Measurements from ENCODE around the gene WHAMM. TPM values are rescaled to one million over a fixed set of nuclear protein-coding genes. Genes with fewer than 3 reads are reported as not detected.
A peak's percentile ranks its signal among the peaks of the same experiment; 100 is the strongest.
"Not testable (repeated sequence)": the region's sequence is repeated elsewhere in the genome, so short reads cannot be mapped to it uniquely, and the experiment has no call there.

The WHAMM gene, protein sequence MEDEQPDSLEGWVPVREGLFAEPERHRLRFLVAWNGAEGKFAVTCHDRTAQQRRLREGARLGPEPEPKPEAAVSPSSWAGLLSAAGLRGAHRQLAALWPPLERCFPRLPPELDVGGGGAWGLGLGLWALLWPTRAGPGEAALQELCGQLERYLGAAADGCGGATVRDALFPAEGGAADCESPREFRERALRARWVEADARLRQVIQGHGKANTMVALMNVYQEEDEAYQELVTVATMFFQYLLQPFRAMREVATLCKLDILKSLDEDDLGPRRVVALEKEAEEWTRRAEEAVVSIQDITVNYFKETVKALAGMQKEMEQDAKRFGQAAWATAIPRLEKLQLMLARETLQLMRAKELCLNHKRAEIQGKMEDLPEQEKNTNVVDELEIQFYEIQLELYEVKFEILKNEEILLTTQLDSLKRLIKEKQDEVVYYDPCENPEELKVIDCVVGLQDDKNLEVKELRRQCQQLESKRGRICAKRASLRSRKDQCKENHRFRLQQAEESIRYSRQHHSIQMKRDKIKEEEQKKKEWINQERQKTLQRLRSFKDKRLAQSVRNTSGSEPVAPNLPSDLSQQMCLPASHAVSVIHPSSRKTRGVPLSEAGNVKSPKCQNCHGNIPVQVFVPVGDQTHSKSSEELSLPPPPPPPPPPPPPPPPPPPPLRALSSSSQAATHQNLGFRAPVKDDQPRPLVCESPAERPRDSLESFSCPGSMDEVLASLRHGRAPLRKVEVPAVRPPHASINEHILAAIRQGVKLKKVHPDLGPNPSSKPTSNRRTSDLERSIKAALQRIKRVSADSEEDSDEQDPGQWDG
- 1 to 10 TPM; 5.9 to 8.2 TPM for total RNA-seq

DNA sequence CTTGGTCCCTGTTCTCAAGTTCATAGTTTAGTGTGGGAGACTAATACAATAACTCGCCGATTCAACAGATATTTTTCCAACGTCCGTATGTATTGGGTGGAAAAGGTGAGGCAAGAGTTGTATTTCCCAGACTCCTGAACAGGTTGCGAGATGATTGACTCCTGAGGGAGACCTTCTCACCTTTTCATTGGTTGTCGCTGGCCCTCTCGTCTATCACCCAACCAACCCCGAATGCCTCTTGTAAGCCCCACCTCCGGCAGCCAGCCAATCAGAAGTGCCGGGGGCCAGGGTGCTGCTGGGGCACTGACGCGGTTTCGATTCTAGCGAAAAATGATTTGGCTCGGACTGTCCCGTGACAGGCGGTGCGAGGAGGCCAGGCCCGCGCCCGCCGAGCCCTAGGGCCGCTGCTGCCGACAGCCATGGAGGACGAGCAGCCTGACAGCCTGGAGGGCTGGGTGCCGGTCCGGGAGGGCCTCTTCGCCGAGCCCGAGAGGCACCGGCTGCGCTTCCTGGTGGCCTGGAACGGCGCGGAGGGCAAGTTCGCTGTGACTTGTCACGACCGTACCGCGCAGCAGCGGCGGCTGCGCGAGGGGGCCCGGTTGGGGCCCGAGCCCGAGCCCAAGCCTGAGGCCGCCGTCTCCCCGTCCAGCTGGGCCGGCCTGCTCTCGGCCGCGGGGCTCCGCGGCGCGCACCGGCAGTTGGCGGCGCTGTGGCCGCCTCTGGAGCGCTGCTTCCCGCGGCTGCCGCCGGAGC is at the start of gene WHAMM:
TSS of gene WHAMM (plus strand) at position 321 of the 753 bp plus-strand sequence. CDS start at position 420, 99 bp downstream.
- Mint-ChIP-seq H3K9me3 (no peaks in the 10 kb centered on the region), H3K4me1 (ENCODE audit: low read depth) (peaks cover 42% of the 10 kb centered on the region), H3K4me3 (peak within 1 kb of the TSS; percentile 87 to 94), H3K36me3 (ENCODE audit: insufficient read depth in 2 of 2) (peaks cover 2 to 24% of the 10 kb centered on the region in 2 donors), H3K27ac (peak within 1 kb of the TSS; percentile 98), H3K27me3 (ENCODE audit: low read depth) (peaks cover 19% of the 10 kb centered on the region)
- peak; percentile 94 to 96 for DNase-seq
- peak; percentile 94 for ATAC-seq (replicated peaks in 1 of 2)

DNA sequence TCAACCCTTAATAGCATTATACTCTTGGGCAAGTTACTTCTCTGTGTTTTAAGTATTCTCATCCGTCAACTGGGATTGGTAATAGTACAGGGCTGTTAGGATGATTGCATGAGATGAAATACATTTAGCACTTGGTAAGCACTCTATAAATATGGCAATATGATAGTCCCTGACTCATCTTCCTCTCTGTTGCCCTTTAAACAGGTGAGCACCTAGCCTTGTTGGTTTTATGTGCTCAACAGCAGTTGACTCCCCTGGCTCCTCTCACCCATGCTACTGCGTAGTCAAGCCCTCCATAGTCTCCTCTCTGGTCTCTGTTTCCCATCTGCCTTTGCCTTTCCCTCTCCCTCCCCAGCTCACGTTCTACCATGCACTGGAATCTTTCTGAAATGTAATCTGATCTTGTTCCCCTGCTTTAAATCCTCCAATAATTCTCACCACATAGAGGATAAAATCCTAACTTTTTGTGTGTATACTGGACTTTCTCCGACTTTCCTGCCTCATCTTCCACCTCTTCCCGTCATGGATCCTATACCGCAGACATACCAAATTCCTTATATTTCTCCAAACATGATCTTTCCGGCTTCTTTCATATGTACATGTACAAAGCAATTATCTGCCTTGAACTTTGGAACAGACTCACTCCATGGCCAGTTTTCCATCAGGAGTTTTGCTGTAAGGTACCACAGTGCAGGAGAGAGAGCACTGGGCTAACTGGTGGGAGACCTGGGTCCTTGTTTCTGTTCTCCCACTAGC is 45.9 kb upstream of the WHAMM start:
- Mint-ChIP-seq H3K4me1 (ENCODE audit: low read depth) (peaks cover 8% of the 10 kb centered on the region), H3K27me3 (ENCODE audit: low read depth) (no peaks in the 10 kb centered on the region), H3K4me3 (no peak overlapping the region), H3K27ac (peak overlapping the region; percentile 38), H3K9me3 (no peaks in the 10 kb centered on the region), H3K36me3 (ENCODE audit: insufficient read depth in 2 of 2) (peaks cover 0 to 8% of the 10 kb centered on the region in 2 donors)
- DNase-seq (no peak), ATAC-seq (replicated peaks in 1 of 2) (no peak)

DNA sequence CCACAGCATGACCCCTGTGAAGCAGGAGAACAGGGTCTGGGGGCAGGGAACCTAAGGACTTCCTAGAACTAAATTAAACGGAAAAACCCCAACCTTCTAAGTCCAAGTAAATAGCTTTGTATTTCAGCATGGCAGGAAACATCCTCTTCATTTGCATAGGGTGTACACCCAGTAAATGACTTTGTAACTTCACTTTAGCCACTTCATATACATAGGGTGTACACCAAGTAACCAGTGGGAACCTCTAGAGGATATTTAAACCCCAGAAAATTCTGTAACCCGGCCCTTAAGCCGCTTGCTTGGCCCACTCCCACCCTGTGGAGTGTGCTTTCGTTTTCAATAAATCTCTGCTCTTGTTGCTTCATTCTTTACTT is 45.3 kb upstream of the WHAMM start:
- H3K9me3 Mint-ChIP-seq = no peaks in the 10 kb centered on the region
- peaks cover 8% of the 10 kb centered on the region for H3K4me1 Mint-ChIP-seq (ENCODE audit: low read depth)
- peak overlapping the region; percentile 38 for H3K27ac Mint-ChIP-seq
- peaks cover 0 to 8% of the 10 kb centered on the region in 2 donors for H3K36me3 Mint-ChIP-seq (ENCODE audit: insufficient read depth in 2 of 2)
- DNase-seq (no peak), ATAC-seq (replicated peaks in 1 of 2) (no peak)
- no peaks in the 10 kb centered on the region for H3K27me3 Mint-ChIP-seq (ENCODE audit: low read depth)
- no peak overlapping the region for H3K4me3 Mint-ChIP-seq

DNA sequence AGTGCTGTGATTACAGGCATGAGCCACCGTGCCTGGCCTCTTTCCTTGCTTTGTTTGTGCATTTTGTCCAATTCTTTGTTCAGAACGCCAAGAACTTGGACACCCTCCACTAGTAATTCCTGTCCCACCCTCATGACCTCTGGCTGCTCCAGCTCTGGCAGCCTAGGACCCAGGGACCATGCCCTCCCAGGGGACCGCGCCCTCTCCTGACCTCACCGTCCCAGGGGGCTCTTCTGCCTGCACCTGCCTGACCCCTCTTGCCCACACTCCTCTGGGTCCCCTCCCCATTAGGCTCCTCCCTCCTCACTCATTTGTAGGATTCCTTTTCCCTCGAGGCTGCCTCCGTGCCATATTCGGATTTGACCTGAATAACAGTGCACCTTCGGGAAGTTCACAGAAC is 44.7 kb upstream of the WHAMM start:
- peaks cover 8% of the 10 kb centered on the region for H3K4me1 Mint-ChIP-seq (ENCODE audit: low read depth)
- peaks cover 0 to 8% of the 10 kb centered on the region in 2 donors for H3K36me3 Mint-ChIP-seq (ENCODE audit: insufficient read depth in 2 of 2)
- no peaks in the 10 kb centered on the region for H3K27me3 Mint-ChIP-seq (ENCODE audit: low read depth)
- H3K9me3 Mint-ChIP-seq = no peaks in the 10 kb centered on the region
- DNase-seq (no peak), ATAC-seq (replicated peaks in 1 of 2) (no peak)
- no peak overlapping the region for H3K4me3 Mint-ChIP-seq
- H3K27ac Mint-ChIP-seq = no peak overlapping the region

DNA sequence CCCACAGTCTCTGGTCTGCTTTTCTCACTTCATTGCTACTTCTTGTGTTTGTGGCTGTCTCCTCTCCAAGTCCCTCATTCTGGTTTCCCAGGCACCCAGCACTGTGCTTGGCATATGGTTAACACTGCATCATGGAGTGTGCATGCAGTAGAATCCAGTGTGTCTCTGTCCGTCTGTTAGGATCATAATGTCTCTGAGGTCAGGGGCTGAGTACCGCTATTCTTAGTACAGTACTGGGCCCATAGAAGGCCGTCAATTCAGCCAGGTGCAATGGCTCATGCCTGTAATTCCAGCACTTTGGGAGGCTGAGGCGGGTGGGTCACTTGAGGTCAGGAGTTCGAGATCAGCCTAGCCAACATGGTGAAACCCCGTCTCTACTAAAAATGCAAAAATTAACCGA is 43.2 kb upstream of the WHAMM start:
- not testable (repeated sequence) for DNase-seq; ATAC-seq (replicated peaks in 1 of 2); H3K27ac Mint-ChIP-seq; H3K9me3 Mint-ChIP-seq; H3K4me1 Mint-ChIP-seq (ENCODE audit: low read depth); H3K4me3 Mint-ChIP-seq; H3K36me3 Mint-ChIP-seq (ENCODE audit: insufficient read depth in 2 of 2); H3K27me3 Mint-ChIP-seq (ENCODE audit: low read depth)

DNA sequence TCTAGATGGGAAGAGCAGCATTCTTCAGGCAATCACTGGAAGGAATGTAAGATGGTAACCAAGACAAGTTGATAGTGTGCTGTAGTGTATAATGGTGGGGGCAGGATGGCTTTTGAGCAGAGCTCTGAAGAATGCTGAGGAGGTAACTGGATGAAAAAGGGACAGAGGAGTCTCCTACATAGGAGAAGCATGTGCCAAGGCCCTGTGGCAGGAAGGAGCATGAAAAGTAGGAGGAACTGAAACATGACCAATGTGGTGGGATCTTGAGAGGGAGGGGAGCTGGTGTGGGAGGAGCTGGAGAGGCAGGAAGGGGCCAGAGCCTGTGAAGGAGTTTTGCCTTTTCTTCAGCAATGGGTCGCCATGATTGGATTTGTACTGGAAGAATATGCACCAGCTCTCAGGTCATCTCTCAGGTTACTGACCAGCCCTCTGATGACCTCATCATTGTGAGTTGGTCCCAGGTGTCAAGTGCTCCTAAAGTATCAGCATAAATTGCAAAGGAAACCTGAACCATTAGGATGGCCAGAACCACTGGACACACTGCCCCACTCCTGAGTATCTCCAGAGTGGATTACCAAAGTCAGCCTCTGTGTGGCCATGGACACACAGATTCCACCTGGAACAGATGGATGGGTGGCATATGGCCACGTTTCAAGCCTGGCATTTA is 42.1 kb upstream of the WHAMM start:
- H3K27ac Mint-ChIP-seq = no peak overlapping the region
- H3K36me3 Mint-ChIP-seq (ENCODE audit: insufficient read depth in 2 of 2) = peaks cover 0 to 7% of the 10 kb centered on the region in 2 donors
- DNase-seq (no peak), ATAC-seq (replicated peaks in 1 of 2) (no peak)
- peaks cover 8% of the 10 kb centered on the region for H3K4me1 Mint-ChIP-seq (ENCODE audit: low read depth)
- H3K27me3 Mint-ChIP-seq (ENCODE audit: low read depth) = no peaks in the 10 kb centered on the region
- no peak overlapping the region for H3K4me3 Mint-ChIP-seq
- no peaks in the 10 kb centered on the region for H3K9me3 Mint-ChIP-seq

DNA sequence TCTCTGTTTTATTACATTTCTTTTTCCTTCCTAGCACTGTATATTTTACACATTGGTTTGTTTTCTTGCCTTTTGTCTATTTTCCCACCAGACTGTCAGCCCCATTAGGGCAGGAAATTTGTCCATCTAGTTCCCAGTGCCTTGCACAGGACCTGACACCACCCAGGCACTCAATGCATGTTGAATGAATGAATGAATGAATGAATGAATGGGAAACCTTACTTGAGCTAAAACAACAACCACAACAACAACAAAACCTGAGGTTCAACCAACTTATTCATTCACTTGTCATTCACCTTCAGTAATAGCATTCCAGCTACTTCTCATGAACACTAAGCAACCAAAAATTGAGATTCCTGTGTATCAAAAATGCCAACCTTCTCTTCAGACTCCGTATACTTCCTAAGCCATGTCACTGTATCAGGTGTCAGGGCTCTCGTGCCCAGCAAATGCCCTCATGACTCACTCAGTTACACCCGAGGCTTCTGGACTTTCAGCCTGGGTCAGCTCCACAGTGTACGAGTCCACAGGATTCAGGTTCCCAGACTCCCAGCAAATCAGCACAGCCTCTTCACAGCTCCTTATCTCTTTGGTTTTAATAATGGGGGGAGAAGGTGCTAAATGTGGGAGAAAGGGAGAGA is 40.9 kb upstream of the WHAMM start:
- ATAC-seq (replicated peaks in 1 of 2) = no peak
- no peak for DNase-seq
- Mint-ChIP-seq H3K27ac (no peak overlapping the region), H3K4me3 (no peak overlapping the region), H3K27me3 (ENCODE audit: low read depth) (peaks cover 8% of the 10 kb centered on the region), H3K4me1 (ENCODE audit: low read depth) (peaks cover 4% of the 10 kb centered on the region), H3K9me3 (no peaks in the 10 kb centered on the region), H3K36me3 (ENCODE audit: insufficient read depth in 2 of 2) (peaks cover 0 to 6% of the 10 kb centered on the region in 2 donors)

DNA sequence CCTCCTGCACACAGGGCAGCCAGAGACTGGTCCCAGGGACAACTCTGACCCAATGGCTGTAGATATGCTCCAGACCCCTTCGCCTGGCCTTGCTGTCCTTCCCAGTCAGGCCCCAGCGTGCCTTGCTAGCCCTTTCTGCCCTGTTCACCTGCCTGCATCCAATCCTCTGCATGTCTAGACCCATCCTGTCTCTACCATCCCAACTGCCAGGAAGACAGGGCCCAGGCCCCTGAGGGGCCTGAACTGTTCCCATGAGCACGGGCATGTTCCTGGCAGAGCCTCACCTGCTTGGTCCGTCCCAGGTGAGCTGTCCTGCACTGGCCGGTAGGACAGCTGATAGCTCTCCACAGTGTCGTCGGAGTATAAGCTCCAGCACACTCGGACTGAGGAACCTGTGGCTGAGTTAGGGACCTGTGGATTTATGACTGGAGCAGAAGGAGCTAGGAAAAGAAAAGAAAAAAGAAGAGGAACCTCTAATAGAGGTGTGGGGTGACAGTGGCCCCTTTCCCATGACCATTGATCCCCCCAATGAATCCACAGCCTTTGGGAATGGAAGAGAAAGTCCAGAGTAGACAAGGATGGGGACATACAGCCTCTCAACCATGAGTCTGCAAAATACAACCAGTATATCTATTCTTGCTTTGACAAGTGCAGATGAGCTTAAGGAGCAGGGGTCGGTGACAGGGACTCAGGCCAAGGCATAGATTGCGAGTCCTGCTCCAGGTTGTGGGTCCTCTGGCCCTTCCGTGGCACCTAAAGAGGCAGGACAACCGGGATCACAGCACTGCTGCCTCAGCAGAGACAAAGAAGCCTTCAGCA is 37.4 kb upstream of the WHAMM start:
- H3K36me3 Mint-ChIP-seq (ENCODE audit: insufficient read depth in 2 of 2) = peaks cover 0 to 1% of the 10 kb centered on the region in 2 donors
- no peaks in the 10 kb centered on the region for H3K9me3 Mint-ChIP-seq
- ATAC-seq (replicated peaks in 1 of 2) (no peak), DNase-seq (no peak)
- H3K27me3 Mint-ChIP-seq (ENCODE audit: low read depth) = peaks cover 10% of the 10 kb centered on the region
- H3K27ac Mint-ChIP-seq = no peak overlapping the region
- H3K4me3 Mint-ChIP-seq = no peak overlapping the region
- H3K4me1 Mint-ChIP-seq (ENCODE audit: low read depth) = no peaks in the 10 kb centered on the region

DNA sequence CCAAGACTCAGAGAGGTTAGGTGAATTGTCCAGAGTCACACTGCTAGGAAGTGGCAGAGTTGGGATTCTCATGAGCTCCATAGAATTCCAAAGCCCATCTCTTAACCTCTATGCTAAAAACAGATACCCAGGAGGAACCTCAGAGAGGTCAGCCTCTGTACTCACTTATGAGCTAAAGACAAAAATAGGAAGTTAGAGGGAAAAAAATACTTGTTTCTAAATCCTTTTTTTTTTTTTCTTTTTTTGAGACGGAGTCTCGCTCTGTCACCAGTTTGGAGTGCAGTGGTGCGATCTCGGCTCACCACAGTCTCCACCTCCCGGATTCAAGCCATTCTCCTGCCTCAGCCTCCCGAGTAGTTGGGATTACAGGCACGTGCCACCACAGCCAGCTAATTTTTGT is 34.9 kb upstream of the WHAMM start:
- Mint-ChIP-seq H3K9me3 (no peaks in the 10 kb centered on the region), H3K27me3 (ENCODE audit: low read depth) (peaks cover 10% of the 10 kb centered on the region), H3K27ac (no peak overlapping the region), H3K4me1 (ENCODE audit: low read depth) (no peaks in the 10 kb centered on the region), H3K36me3 (ENCODE audit: insufficient read depth in 2 of 2) (no peaks in the 10 kb centered on the region), H3K4me3 (no peak overlapping the region)
- no peak for DNase-seq
- ATAC-seq (replicated peaks in 1 of 2) = no peak

DNA sequence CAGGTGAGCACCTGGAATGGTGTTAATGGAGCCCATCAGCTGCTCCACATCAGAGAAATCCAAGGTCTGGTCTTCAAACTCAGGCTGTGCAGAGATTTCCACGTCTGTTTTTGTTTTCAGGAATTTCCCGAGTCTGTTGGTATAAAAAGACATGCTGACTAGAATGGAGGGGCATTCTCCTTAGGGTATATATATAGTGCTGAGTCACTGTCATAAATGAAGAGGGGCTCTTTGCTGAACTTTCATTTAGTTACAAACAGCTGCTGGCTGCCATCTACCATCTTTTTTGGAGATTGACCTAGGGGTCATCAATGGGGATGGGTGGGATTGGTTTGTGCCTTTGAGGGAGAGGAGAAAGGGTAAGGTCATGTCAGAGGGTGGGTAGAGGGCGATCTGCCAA is 30.7 kb upstream of the WHAMM start:
- Mint-ChIP-seq H3K27me3 (ENCODE audit: low read depth) (no peaks in the 10 kb centered on the region), H3K36me3 (ENCODE audit: insufficient read depth in 2 of 2) (no peaks in the 10 kb centered on the region), H3K9me3 (no peaks in the 10 kb centered on the region), H3K4me3 (no peak overlapping the region), H3K4me1 (ENCODE audit: low read depth) (no peaks in the 10 kb centered on the region), H3K27ac (no peak overlapping the region)
- no peak for ATAC-seq (replicated peaks in 1 of 2)
- DNase-seq = no peak

DNA sequence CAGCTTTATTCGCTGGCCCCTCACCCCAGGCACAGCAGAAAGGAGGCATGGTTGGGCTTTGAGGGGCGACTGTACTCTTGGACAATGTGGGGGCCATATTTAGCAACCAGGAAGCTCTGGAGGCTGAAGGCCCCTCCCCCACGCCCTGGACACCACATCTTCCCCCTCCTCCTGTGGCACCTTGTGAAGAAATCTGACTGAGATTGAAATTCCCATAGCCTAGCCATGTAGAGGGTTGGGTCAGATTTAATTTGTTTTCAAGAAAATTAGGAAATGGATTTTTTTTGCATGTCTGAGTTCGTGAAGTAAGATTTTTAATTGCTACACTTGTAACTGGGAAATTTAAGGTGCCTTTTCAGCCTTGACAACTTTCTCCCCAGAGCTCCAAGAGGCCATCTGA is 28.1 kb upstream of the WHAMM start:
- H3K27ac Mint-ChIP-seq = no peak overlapping the region
- no peaks in the 10 kb centered on the region for H3K4me1 Mint-ChIP-seq (ENCODE audit: low read depth)
- no peaks in the 10 kb centered on the region for H3K27me3 Mint-ChIP-seq (ENCODE audit: low read depth)
- no peak overlapping the region for H3K4me3 Mint-ChIP-seq
- DNase-seq = no peak
- H3K36me3 Mint-ChIP-seq (ENCODE audit: insufficient read depth in 2 of 2) = no peaks in the 10 kb centered on the region
- no peaks in the 10 kb centered on the region for H3K9me3 Mint-ChIP-seq
- ATAC-seq (replicated peaks in 1 of 2) = no peak
